Peyer's patch (tissue), 4 donors: Measurements from ENCODE around the gene BRAT1. TPM values are rescaled to one million over a fixed set of nuclear protein-coding genes. Genes with fewer than 3 reads are reported as not detected.
A peak's percentile ranks its signal among the peaks of the same experiment; 100 is the strongest.

Source experiments
- DNase-seq, 3 donors: peaks; one replicate each; pipeline ENCODE4 v3.0.0-alpha.2; 2017 to 2019
- H3K27ac ChIP-seq, 4 donors: fragments of 200-600 bp; sonication (generic); one replicate each; pipeline ENCODE4 v1.5.1; 2016 to 2019
- H3K27me3 ChIP-seq, 2 donors: fragments of 200-600 bp; sonication (generic); one replicate each; pipeline ENCODE4 v1.5.1; 2019
- H3K36me3 ChIP-seq, 3 donors: fragments of 200-600 bp; sonication (generic); one replicate each; pipeline ENCODE4 v1.5.1; 2016 to 2019
- H3K4me1 ChIP-seq, 4 donors: fragments of 200-600 bp; sonication (generic); one replicate each; pipeline ENCODE4 v1.5.1; 2016 to 2019
- H3K4me3 ChIP-seq, 4 donors: fragments of 200-600 bp; sonication (generic); 1 replicate in 3 of 4; 2 replicates in 1 of 4; pipeline ENCODE4 v1.5.1; 2016 to 2019; ENCODE audit warnings: mild to moderate bottlenecking in 1 of 4
- H3K9me3 ChIP-seq, 4 donors: fragments of 200-600 bp; sonication (generic); one replicate each; pipeline ENCODE4 v1.5.1; 2016 to 2019; ENCODE audit warnings: mild to moderate bottlenecking in 1 of 4
- POLR2A ChIP-seq, 2 donors: fragments of 450-650 bp; IDR thresholded peaks; one replicate each; pipeline ENCODE4 v1.5.1; 2017; ENCODE audit warnings: antibody characterized with exemption in 2 of 2, mild to moderate bottlenecking in 2 of 2, moderate library complexity in 2 of 2
- total RNA-seq, 4 donors: library from RNA; depleted of rRNA; stranded (reverse); fragments of >200 nt; gene quantifications; one replicate each; pipeline ENCODE4 v1.1.0, GENCODE V29; 2016
- TF ChIP-seq, protein P1 (sequence below), 6 experiments: fragments of 450-650 bp in 4 of 6; fragments of 200-600 bp in 2 of 6; sonication (generic) in 1 of 6; IDR thresholded peaks; one replicate each; pipeline ENCODE4 v1.5.1; 2017 to 2019; ENCODE audit warnings: antibody characterized with exemption in 6 of 6, mild to moderate bottlenecking in 3 of 6, moderate library complexity in 1 of 6

BRAT1 gene
- total RNA-seq, 4 donors from 2014 or later = 43.3 to 73.3 (median 54.1) TPM

DNA sequence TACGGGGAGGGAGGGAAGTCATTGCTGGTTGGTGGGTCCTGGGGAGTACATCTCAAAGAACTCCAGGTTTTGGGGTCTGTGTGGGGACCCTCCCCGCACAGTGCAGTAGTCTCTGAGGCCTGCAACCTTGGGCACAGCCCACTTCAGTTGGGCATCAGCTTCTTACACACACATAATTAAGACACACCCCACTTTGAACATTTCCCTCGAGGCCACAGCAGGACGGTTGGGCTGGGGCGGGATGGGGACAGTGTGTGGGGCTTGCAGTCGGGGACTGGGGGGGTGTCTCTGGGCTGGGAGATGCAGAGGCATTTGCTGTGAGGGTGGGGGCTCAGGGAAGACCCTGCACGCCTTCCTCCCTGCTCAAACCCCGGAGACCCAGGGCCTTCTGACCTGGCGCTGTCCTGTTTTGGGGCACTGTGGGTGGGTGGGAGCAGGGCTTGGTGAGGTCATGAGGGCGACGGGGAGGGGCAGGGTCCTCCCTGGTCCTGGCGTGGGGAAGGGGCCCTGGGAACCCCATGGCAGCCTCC, 34.5 kb downstream of the BRAT1 start:
- Histone ChIP-seq H3K4me3 (peak overlapping the region; percentile 65 to 73 (median 70)), H3K36me3 (peaks cover 0 to 11% (median 0%) of the 10 kb centered on the region in 3 donors), H3K9me3 (no peaks in the 10 kb centered on the region), H3K4me1 (peaks cover 11 to 66% (median 52%) of the 10 kb centered on the region in 4 donors), H3K27me3 (no peaks in the 10 kb centered on the region), H3K27ac (peak overlapping the region; percentile 53 to 99 (median 94))
- TF ChIP-seq POLR2A (IDR thresholded peaks at IDR 0.05) = no peak
- TF ChIP-seq, protein P1, sequence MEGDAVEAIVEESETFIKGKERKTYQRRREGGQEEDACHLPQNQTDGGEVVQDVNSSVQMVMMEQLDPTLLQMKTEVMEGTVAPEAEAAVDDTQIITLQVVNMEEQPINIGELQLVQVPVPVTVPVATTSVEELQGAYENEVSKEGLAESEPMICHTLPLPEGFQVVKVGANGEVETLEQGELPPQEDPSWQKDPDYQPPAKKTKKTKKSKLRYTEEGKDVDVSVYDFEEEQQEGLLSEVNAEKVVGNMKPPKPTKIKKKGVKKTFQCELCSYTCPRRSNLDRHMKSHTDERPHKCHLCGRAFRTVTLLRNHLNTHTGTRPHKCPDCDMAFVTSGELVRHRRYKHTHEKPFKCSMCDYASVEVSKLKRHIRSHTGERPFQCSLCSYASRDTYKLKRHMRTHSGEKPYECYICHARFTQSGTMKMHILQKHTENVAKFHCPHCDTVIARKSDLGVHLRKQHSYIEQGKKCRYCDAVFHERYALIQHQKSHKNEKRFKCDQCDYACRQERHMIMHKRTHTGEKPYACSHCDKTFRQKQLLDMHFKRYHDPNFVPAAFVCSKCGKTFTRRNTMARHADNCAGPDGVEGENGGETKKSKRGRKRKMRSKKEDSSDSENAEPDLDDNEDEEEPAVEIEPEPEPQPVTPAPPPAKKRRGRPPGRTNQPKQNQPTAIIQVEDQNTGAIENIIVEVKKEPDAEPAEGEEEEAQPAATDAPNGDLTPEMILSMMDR (IDR thresholded peaks at IDR 0.05) = no peak
- DNase-seq = peak in 1 of 3 donors; percentile 61

DNA sequence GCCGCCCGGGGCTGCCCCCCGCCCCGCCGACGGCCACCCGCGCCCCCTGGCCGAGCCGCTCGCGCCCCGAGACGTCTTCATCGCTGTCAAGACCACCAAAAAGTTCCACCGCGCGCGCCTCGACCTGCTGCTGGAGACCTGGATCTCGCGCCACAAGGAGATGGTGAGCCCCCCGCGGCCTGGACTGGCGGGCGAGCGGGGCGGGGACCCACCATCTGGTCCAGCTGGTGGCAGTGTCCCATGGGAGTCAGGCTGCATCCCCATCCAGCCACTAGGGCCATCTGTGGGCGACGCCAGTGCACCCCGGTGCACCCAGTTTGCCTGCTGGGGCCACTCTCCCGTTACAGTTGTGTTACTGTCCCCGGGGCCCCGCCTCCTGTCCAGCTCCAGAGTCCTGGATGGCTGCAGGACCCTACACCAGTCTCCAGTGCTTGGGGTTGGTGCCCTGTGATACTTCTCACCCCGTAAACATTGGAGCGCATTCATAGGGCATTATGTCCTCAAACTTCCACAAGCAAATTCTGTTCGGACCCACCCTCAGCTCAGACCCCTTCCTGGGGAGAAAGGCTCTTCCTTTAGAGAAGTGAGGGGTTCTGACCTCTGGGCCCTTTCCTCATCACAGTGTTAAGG, 35.1 kb downstream of the BRAT1 start:
- Histone ChIP-seq H3K27me3 (no peaks in the 10 kb centered on the region), H3K4me3 (peak overlapping the region; percentile 65 to 73 (median 70)), H3K27ac (peak overlapping the region; percentile 45 to 99 (median 94)), H3K4me1 (peaks cover 10 to 60% (median 49%) of the 10 kb centered on the region in 4 donors), H3K36me3 (peaks cover 0 to 5% (median 0%) of the 10 kb centered on the region in 3 donors), H3K9me3 (no peaks in the 10 kb centered on the region)
- peak; percentile 59 to 80 (median 78) for DNase-seq
- TF ChIP-seq POLR2A (IDR thresholded peaks at IDR 0.05) = no peak
- TF ChIP-seq, protein P1 (IDR thresholded peaks at IDR 0.05) = peak in 4 of 6 experiments; percentile 9 to 53 (median 44)

DNA sequence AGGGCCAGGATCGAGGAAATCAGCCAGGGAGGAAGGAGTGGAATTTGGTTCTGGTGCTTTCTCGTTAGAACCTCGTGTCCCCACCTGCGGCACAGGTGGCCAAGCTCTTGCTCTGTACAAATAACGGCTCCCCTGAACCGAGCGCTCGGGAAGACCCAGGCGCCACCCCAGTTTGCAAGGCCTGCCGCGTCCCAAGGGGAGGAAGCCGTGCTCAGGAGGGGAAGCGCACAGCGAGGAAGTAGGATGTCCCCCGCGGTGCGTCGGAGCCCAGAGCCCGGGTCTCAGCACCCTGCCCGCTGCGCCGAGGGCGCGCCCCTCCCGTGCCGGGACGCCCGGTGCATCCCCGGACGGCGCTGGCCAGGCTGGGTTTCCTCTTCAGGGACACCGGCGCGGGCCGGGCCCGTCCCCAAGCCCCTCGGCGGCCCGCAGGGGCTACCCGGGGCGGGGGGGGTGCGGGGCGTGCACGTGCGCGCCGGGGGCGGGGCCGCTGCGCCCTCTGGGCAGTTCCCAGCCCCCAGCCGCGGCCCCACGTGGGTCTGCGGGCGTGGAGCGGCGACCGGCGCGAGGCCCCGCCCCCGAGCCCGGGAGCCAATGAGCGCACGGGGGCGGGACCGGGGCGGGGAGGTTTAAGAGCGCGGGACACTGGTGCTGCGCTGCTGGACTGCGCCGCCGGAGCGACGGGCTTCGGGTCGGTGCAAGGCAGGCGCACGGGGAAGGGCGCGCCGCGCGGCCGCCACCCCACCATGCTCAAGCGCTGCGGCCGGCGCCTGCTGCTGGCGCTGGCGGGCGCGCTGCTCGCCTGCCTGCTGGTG, 36.0 kb downstream of the BRAT1 start, which contains the start of gene LFNG:
Gene LFNG, plus strand, starts transcription at position 656 of the 812 bp plus-strand sequence. Its CDS starts 88 bp downstream, at position 744.
- H3K4me1 ChIP-seq = peaks cover 9 to 51% (median 44%) of the 10 kb centered on the region in 4 donors
- H3K27me3 ChIP-seq = no peaks in the 10 kb centered on the region
- TF ChIP-seq, protein P1 (IDR thresholded peaks at IDR 0.05) = peak in 1 of 6 experiments; percentile 2
- TF ChIP-seq POLR2A (IDR thresholded peaks at IDR 0.05) = peak; percentile 94 to 96
- H3K9me3 ChIP-seq = no peaks in the 10 kb centered on the region
- peak within 1 kb of the TSS; percentile 65 to 73 (median 70) for H3K4me3 ChIP-seq
- H3K36me3 ChIP-seq = no peaks in the 10 kb centered on the region
- peak; percentile 92 to 96 (median 94) for DNase-seq
- H3K27ac ChIP-seq = peak within 1 kb of the TSS; percentile 52 to 99 (median 94)

DNA sequence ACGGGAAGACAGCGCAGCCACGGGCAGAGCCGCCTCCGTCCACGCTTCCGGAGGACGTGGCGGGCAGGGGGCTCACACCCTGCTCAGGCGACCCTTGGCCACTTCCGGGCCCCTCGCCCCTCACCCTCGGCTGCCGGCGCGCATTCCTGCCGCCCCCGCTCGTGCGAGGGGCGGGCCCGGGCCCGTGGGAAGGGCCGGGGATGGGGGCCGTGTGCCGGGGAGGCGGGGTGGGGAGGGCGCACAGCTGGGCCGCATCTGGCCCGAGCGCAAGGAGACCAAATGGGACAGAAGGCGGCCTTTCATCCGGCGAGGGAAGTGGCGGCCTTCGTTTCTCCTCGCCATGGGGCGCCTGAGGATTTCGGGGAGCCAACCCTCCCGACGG, 36.6 kb downstream of the BRAT1 start:
- H3K4me1 ChIP-seq = peaks cover 9 to 46% (median 38%) of the 10 kb centered on the region in 4 donors
- DNase-seq = peak in 1 of 3 donors; percentile 57

DNA sequence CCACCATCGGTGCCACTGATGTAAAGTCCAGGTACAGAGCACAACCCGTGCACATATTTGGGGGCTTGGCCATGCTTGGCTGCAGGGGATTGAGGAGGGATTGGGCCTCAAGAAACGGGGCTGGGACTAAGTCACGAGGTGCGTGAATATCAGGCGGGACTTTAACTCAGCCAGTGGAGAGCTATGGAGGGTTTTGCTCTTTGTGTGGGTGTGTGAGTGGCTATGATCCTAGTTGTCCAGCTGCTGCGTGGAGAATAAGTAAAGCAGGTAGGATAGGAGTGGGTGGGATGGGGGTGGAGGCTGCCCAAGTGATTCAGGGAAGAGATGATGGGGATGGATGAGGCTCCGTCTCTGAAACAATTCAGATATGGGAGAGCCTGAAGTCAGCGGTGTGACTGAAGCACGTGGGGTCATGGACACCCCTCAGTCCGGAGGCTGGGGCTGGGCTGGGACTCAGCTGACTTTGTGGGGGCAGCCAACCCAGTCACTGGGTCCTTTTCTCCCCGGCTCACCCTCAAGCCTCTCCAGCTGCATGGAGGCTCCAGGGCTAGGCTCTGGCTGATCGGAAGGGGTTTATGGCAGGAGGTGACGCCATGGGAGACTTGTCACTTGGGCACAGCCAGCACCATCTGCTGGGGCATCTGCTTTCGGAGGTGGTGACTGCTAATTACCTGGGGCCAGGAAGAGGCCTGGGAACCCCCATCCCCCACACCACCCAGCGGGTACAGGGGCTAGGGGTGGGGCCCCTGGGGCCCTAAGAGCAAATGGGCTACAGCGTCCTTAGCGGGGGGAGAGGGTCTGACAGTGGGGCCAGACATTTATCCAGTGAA, 37.4 kb downstream of the BRAT1 start:
- no peaks in the 10 kb centered on the region for H3K9me3 ChIP-seq
- H3K4me3 ChIP-seq = no peak overlapping the region
- peak overlapping the region in 2 of 4 donors; percentile 12 to 90 for H3K27ac ChIP-seq
- peaks cover 5 to 42% (median 32%) of the 10 kb centered on the region in 4 donors for H3K4me1 ChIP-seq
- DNase-seq = peak in 1 of 3 donors; percentile 67
- TF ChIP-seq POLR2A (IDR thresholded peaks at IDR 0.05) = no peak
- TF ChIP-seq, protein P1 (IDR thresholded peaks at IDR 0.05) = no peak
- H3K27me3 ChIP-seq = no peaks in the 10 kb centered on the region
- H3K36me3 ChIP-seq = no peaks in the 10 kb centered on the region

More for the DNA sequence above, 36.6 kb downstream of the BRAT1 start:
- Histone ChIP-seq H3K9me3 (no peaks in the 10 kb centered on the region), H3K27ac (peak overlapping the region; percentile 46 to 99 (median 71)), H3K36me3 (no peaks in the 10 kb centered on the region), H3K27me3 (no peaks in the 10 kb centered on the region), H3K4me3 (peak overlapping the region; percentile 48 to 73 (median 70))
- TF ChIP-seq POLR2A (IDR thresholded peaks at IDR 0.05) = no peak
